HG03565 (cell line): ENCODE measurements around the gene ZNF576.
"Not testable (repeated sequence)": the region's sequence is repeated elsewhere in the genome, so short reads cannot be mapped to it uniquely, and the experiment has no call there.

Experiments used
- ATAC-seq: cut with Tn5 transposase; IDR thresholded peaks from one replicate; pipeline ENCODE4 v1.9.1; 2021; ENCODE audit warnings: mild to moderate bottlenecking, moderate library complexity; ENCODE audit not compliant: unreplicated experiment

ZNF576 gene

DNA sequence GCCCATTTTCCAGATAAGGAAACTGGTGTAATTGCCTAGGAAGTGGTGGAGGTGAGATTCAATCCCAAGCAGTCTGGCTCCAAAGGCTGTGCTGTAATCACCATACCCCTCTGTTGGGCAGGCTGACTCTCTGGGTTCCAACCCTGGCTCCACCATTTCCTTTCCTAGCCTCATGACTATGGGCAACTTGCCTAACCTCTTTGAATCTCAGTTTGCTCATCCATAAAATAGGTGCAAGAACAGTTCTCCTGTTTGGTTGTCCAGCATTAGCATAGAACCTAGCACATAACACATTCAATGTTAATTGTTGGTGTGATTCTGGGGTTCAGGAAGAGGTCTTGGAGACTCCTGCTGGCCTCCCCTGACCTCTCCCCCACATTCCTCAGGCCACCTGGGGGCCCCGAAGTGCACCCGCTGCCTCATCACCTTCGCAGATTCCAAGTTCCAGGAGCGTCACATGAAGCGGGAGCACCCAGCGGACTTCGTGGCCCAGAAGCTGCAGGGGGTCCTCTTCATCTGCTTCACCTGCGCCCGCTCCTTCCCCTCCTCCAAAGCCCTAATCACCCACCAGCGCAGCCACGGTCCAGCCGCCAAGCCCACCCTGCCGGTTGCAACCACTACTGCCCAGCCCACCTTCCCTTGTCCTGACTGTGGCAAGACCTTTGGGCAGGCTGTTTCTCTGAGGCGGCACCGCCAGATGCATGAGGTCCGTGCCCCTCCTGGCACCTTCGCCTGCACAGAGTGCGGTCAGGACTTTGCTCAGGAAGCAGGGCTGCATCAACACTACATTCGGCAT lies 2.2 kb downstream of the ZNF576 start:
- no peak for ATAC-seq

DNA sequence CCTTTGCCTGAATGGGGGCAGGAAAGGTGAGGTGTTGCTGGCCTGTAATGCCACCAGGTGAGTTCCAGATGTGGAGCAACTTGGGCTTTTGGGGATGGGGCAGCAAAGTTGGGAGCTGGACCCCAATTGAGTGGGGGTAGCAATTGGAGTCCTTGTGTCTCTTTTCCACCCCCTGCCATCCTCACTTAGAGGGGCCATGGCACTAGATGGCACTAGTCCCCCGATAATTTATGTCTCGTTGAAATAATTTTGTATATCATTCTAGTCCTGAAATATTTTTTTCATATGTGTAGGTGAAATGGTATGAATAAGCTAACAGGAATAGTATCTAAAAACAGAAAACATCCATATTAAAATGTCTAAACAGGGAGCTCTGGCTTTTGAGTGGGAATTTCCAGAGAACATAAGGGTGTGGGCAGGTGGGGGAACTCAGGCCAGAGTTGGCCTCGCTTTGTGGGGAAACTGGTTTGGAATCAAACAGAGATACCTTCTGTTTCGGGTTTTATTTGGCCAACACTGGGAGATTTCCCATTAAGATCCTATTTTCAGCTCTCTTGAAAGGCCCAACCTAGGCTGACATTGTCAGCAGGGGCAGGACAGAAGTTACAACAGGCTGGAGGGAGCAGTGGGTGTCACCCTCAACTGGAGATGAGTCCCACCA lies 3.4 kb downstream of the ZNF576 start:
- no peak for ATAC-seq

GRCh38 chr19:43600326-43600725 lies 3.9 kb downstream of the ZNF576 start:
- ATAC-seq, result not testable (repeated sequence)

- no peak for ATAC-seq
These were observed 9.6 kb downstream of the ZNF576 start for GRCh38 chr19:43605875-43606568.

- ATAC-seq, result no peak
These were observed 10.3 kb downstream of the ZNF576 start for GRCh38 chr19:43606569-43607229.

GRCh38 chr19:43607238-43608205 lies 11.1 kb downstream of the ZNF576 start:
- ATAC-seq, result no peak

DNA sequence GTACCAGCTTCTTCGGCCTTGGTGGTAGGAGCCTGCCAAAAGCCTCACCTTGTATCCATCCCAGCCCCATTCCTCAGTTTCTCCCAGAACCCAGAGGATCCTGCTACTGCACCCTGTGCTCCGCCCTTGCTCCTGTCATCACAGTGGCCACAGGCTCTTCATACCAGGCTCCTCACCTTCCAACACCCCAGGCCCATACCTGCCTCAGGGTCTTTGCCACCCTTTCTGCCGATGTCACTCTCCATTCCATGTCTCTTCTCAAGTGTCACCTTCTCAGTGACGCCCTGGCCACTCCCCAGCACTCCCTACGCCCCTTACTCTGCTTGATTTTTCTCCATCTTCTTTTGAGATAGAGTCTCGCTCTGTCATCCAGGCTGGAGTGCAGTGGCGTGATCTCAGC lies 13.5 kb downstream of the ZNF576 start:
- ATAC-seq, result no peak

GRCh38 chr19:43610493-43610892 lies 14.1 kb downstream of the ZNF576 start:
- no peak for ATAC-seq

DNA sequence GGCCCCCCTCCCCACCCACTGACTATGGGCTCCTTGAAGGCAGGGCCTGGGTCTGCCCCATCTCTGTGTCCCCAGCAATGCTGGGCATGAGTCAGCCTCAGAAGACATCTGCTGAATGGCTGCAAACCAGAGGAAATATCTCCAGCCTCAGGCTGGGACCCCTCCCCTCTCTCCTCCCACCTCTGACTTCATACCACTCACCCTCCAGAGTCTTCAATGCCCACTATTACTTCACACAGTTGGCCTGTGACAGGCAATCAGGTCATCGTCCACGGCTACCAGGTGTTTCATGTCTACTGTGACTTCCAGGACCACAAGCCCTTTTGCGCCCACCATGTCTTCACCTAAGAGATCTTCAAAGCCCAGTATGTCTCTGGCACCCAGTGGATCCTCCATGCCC lies 15.4 kb downstream of the ZNF576 start, which contains the start of gene SRRM5:
TSS of gene SRRM5 (plus strand) at position 301 of the 400 bp plus-strand sequence. CDS start at position 335, 34 bp downstream.
- ATAC-seq, result no peak

DNA sequence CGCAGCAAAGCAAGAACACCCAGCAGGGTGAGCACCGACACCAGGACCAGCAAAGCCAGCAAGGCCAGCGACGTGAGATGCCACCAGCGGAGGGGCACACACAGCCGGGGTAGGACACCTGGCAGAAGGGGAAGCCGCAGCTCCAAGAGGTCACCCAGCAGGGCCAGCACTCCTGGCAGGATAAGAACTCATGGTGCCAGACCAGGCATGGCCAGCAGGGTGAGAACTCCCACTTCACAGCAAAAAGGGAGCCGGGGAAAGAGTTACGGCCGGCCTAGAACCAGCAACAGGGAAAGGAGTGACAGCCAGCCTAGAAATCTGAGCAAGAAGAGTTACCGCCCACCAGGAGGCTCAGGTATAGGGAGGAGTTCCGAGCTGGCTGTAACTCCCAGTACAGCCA lies 16.0 kb downstream of the ZNF576 start:
- no peak for ATAC-seq

DNA sequence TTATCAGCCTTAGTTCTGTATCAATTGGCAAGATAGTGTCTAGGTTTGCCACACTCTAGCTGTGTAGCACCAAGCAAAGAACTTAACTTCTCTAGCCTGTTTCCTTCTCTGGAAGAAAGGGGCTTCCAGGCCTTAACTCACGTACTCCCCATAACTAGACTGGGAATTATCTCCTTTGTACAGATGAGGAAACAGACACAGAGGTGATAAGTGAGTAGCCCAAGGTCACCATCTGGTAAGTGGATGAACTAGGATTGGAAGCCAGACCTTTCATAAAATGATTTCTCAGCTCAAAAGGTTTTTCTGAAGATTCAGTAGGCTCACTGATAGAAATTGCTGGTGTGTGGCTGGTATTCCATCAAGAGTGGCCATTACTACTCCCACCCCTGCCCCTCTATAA lies 19.9 kb downstream of the ZNF576 start:
- no peak for ATAC-seq

GRCh38 chr19:43616954-43617353 lies 20.6 kb downstream of the ZNF576 start:
- ATAC-seq, result no peak

DNA sequence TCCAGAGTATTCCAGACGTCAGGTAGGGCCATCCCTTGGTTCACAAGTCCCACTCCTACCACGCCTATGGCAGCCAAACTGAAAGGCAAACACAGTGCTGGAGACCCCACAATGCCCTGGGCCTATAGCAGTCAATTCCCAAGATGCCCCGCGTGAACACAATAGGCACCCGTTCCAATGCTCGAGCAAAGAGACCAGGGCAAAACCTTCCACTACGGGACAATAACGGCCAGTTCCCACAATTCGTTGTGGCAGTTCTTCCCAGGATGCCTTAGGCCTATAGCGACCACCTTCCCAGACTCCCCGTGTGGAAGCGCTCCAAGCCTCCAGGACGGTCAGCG lies 22.5 kb downstream of the ZNF576 start:
- peak; percentile 9 for ATAC-seq

DNA sequence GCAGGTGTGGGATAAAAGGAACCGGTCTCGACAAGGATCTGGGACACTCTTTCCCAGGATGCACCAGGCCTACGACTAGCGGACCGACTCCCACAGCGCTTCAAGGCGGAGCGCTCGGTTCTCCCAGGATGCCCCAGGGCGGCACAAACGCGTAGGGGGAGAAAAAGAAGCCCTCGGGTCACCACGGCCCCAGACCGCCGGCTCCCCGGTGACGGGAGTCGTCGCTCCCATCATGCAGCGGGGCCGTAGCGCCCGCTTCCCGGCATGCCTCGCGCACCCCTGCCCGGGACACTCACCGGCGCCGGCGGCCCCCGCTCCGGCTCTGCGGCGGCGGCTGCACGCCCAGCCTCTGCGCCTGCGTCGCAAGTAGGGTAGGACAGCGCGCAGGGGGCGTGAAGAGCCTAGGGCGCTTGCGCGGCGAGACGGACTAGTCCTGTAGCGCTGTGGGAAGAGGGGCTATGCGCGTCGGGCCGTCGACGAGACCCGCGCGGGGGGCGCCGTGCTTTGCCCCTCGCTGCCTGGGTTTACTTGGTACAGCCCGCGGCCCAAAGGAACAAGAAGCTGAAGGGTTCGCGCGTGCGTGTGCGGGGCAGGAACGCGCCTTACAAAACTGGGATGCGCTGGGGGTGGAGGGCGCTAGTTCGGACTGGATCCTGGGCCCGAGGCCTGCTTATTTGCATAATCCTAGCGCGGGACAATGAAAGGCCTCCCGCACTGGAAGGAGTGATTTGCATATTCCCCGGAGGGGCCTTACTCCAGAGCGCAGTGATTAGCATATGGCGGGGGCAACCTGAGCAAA lies 23.1 kb downstream of the ZNF576 start, which contains the start of gene ZNF428:
TSS of gene ZNF428 (minus strand) at position 368 of the 799 bp plus-strand sequence. CDS start 5,325 bp downstream, outside the sequence.
- peak; percentile 77 for ATAC-seq

GRCh38 chr19:43620061-43621001 lies 23.9 kb downstream of the ZNF576 start:
- peak; percentile 8 for ATAC-seq

DNA sequence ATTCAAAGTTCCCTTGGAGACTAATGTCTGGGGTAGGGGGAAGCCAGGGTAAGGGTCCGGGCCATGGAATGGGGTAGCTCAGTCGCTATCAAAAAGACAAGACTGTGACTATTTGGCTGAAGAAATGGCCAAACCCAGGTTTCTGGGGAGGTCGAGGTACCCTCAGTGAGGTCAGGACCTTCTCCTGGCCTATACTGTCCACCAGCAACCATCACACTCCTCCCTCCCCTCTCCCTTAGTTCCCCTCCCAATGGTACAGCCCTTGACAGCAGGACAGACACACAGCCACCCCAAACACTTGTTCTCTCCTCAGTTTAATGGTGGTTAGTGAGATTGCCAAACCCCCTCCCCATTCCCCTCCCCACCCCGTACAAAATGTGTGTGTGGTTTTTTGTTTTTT lies 25.7 kb downstream of the ZNF576 start:
- no peak for ATAC-seq

GRCh38 chr19:43622956-43623355 lies 26.6 kb downstream of the ZNF576 start:
- ATAC-seq, result no peak
